ENCODE data around the gene ACBD6. TPM values are rescaled to one million over a fixed set of nuclear protein-coding genes. Genes with fewer than 3 reads are reported as not detected.

The ACBD6 gene
- total RNA-seq, 3 donors from 2014 or later (not counting 1 experiment from before 2014, with no cell fraction given): 29.8 to 47.3 (median 41.9) TPM

DNA sequence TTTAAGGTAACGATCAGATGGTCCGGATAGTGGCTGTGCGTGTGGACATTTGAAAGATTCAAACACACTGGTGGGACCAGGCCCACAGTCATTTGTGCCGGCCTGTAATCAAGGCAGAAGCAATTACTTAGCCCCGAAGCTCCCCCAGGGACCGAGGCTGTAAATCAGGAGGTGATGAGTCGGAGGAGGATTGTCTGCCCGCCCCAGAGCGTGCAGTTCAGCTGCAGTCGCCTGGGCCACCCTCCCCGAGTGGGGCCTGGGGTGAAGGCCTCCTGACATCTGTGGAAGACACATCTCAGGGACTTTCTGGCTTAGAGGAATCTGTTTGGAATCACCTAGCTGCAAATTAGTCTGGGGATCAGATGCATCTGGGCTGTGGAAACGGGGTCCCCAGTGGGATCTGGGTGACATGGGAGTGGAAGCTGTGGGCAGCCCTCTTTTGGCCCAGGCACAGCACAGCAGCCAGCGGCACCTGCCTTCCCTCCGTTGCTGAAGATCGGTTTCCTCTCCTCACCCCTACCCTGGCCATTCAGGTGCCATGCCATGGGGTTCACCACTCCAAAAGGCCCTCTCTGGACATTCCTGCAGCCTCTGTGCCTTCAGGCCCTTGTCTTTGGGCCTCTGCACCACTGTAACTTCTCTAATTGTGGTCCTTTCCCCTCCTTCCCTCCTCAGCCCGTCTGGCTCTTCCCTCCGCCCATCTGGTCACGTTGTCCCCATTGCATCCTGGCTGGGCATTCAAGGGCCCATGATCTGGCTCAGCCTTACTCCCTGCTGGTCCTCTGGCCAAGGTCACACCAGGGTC lies 246.6 kb downstream of the ACBD6 start:
- no peaks in the 10 kb centered on the region for H3K9me3 Mint-ChIP-seq
- Histone ChIP-seq H3K27ac (ENCODE audit: low read length) (no peak overlapping the region), H3K27me3 (ENCODE audit: control insufficient read depth, insufficient read depth, low read length) (peaks cover 2% of the 10 kb centered on the region), H3K4me3 (ENCODE audit: low read length) (no peak overlapping the region), H3K9me3 (ENCODE audit: control insufficient read depth, insufficient read depth, low read length) (no peaks in the 10 kb centered on the region), H3K36me3 (ENCODE audit: control insufficient read depth, insufficient read depth, low read length) (no peaks in the 10 kb centered on the region), H3K4me1 (ENCODE audit: control insufficient read depth, insufficient read depth, low read length) (no peaks in the 10 kb centered on the region)
- TF ChIP-seq CTCF (IDR thresholded peaks at IDR 0.05): no peak
- no peak overlapping the region for H3K4me3 Mint-ChIP-seq
- intact Hi-C loops (cut with micrococcal nuclease): no loop called here
- H3K27me3 Mint-ChIP-seq (ENCODE audit: low read depth in 2 of 2): peaks cover 11 to 35% of the 10 kb centered on the region in 2 donors
- DNase-seq (no peak), ATAC-seq (no peak)
- no peak overlapping the region for H3K27ac Mint-ChIP-seq
- 87% methylated on average over 18 of the region's 18 CpGs for WGBS (ENCODE audit: insufficient coverage)
- H3K4me1 Mint-ChIP-seq: peaks cover 0 to 6% of the 10 kb centered on the region in 2 donors
- H3K36me3 Mint-ChIP-seq: no peaks in the 10 kb centered on the region

- peaks cover 6% of the 10 kb centered on the region for H3K4me1 ChIP-seq (ENCODE audit: control insufficient read depth, insufficient read depth, low read length)
- no peaks in the 10 kb centered on the region for H3K36me3 ChIP-seq (ENCODE audit: control insufficient read depth, insufficient read depth, low read length)
- DNase-seq (no peak), ATAC-seq (no peak)
- Mint-ChIP-seq H3K4me1 (peaks cover 0 to 6% of the 10 kb centered on the region in 2 donors), H3K4me3 (no peak overlapping the region), H3K9me3 (no peaks in the 10 kb centered on the region), H3K27ac (no peak overlapping the region), H3K27me3 (ENCODE audit: low read depth in 2 of 2) (peaks cover 11 to 37% of the 10 kb centered on the region in 2 donors), H3K36me3 (no peaks in the 10 kb centered on the region)
- 89% methylated on average over 11 of the region's 11 CpGs for WGBS (ENCODE audit: insufficient coverage)
- no peak for TF ChIP-seq CTCF (IDR thresholded peaks at IDR 0.05)
- intact Hi-C loops (cut with micrococcal nuclease): no loop called here
- no peak overlapping the region for H3K4me3 ChIP-seq (ENCODE audit: low read length)
- peaks cover 2% of the 10 kb centered on the region for H3K27me3 ChIP-seq (ENCODE audit: control insufficient read depth, insufficient read depth, low read length)
- H3K9me3 ChIP-seq (ENCODE audit: control insufficient read depth, insufficient read depth, low read length): no peaks in the 10 kb centered on the region
- no peak overlapping the region for H3K27ac ChIP-seq (ENCODE audit: low read length)
Measured at GRCh38 chr1:180254854-180255253, 247.5 kb downstream of the ACBD6 start.

DNA sequence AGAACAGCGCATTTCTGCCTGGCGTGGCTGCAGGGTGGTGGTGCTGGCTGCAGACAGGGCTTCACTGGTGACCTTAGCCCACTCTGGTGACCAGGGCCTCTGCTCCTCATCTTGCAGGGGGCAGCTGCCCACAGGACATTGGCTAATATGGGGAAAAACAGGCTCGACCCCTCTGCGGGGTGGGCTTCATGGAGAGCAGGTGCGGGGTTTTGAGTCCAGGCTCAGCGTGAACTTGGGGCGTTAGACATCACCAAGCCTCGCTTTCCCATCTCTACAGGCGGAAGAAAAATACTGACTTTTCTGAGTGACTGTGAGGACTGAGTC lies 247.9 kb downstream of the ACBD6 start:
- peaks cover 11 to 41% of the 10 kb centered on the region in 2 donors for H3K27me3 Mint-ChIP-seq (ENCODE audit: low read depth in 2 of 2)
- peaks cover 2% of the 10 kb centered on the region for H3K27me3 ChIP-seq (ENCODE audit: control insufficient read depth, insufficient read depth, low read length)

More for the DNA sequence above, 247.9 kb downstream of the ACBD6 start:
- TF ChIP-seq CTCF (IDR thresholded peaks at IDR 0.05): no peak
- H3K9me3 Mint-ChIP-seq: no peaks in the 10 kb centered on the region
- ATAC-seq (no peak), DNase-seq (no peak)
- Histone ChIP-seq H3K9me3 (ENCODE audit: control insufficient read depth, insufficient read depth, low read length) (no peaks in the 10 kb centered on the region), H3K36me3 (ENCODE audit: control insufficient read depth, insufficient read depth, low read length) (no peaks in the 10 kb centered on the region), H3K27ac (ENCODE audit: low read length) (no peak overlapping the region), H3K4me1 (ENCODE audit: control insufficient read depth, insufficient read depth, low read length) (peaks cover 7% of the 10 kb centered on the region), H3K4me3 (ENCODE audit: low read length) (no peak overlapping the region)
- intact Hi-C loops (cut with micrococcal nuclease): no loop called here
- H3K4me3 Mint-ChIP-seq: no peak overlapping the region
- 93% methylated on average over 9 of the region's 9 CpGs for WGBS (ENCODE audit: insufficient coverage)
- no peaks in the 10 kb centered on the region for H3K36me3 Mint-ChIP-seq
- peaks cover 0 to 6% of the 10 kb centered on the region in 2 donors for H3K4me1 Mint-ChIP-seq
- no peak overlapping the region for H3K27ac Mint-ChIP-seq
